Liver (tissue), 3 donors: Measurements from ENCODE around the gene HOXB9.

Experiments used
- CTCF ChIP-seq: fragments of 150-350 bp; IDR thresholded peaks from 2 replicates; pipeline ENCODE4 v1.5.1; 2017; ENCODE audit warnings: improper control_type of control experiment, low read depth, low read length; ENCODE audit not compliant: missing input control
- EGR1 ChIP-seq, 2 donors: IDR thresholded peaks; 2 replicates each; pipeline ENCODE4 v1.6.1; 2016 to 2018; ENCODE audit warnings: antibody characterized with exemption in 2 of 2, low read depth in 2 of 2
- FOXA1 ChIP-seq: IDR thresholded peaks from 2 replicates; pipeline ENCODE4 v1.6.1; 2016; ENCODE audit warnings: antibody characterized with exemption
- HNF4A ChIP-seq, 2 donors: conservative IDR thresholded peaks; 2 replicates each; pipeline ENCODE4 v1.6.1; 2016; ENCODE audit warnings: antibody characterized with exemption in 2 of 2, mild to moderate bottlenecking in 2 of 2
- JUND ChIP-seq, 2 donors: IDR thresholded peaks; 2 replicates each; pipeline ENCODE4 v1.6.1; 2016; ENCODE audit warnings: antibody characterized with exemption in 2 of 2
- MAX ChIP-seq: IDR thresholded peaks from 2 replicates; pipeline ENCODE4 v1.6.1; 2016; ENCODE audit warnings: antibody characterized with exemption
- NR2F2 ChIP-seq: IDR thresholded peaks from 2 replicates; pipeline ENCODE4 v1.6.1; 2016; ENCODE audit warnings: antibody characterized with exemption
- RAD21 ChIP-seq, 2 donors: IDR thresholded peaks; 2 replicates each; pipeline ENCODE4 v1.6.1; 2016; ENCODE audit warnings: antibody characterized with exemption in 2 of 2, mild to moderate bottlenecking in 2 of 2
- RXRA ChIP-seq, 2 donors: IDR thresholded peaks; 2 replicates each; pipeline ENCODE4 v1.6.1; 2017 to 2018; ENCODE audit warnings: antibody characterized with exemption in 2 of 2, mild to moderate bottlenecking in 1 of 2
- TAF1 ChIP-seq: conservative IDR thresholded peaks from 2 replicates; pipeline ENCODE4 v1.6.1; 2016; ENCODE audit warnings: antibody characterized with exemption, mild to moderate bottlenecking
- YY1 ChIP-seq: IDR thresholded peaks from 2 replicates; pipeline ENCODE4 v1.6.1; 2016; ENCODE audit warnings: antibody characterized with exemption, mild to moderate bottlenecking
- TF ChIP-seq, protein P1 (sequence below): IDR thresholded peaks from 2 replicates; pipeline ENCODE4 v1.6.1; 2016; ENCODE audit warnings: antibody characterized with exemption, mild to moderate bottlenecking
- TF ChIP-seq, protein P2 (sequence below): IDR thresholded peaks from 2 replicates; pipeline ENCODE4 v1.6.1; 2016; ENCODE audit warnings: antibody characterized with exemption
- donor health status: healthy.
- donor health status: healthy.

GRCh38 chr17:48579471-48579759, 46.7 kb downstream of the HOXB9 start:
- TF ChIP-seq TAF1 (no peak), JUND (IDR thresholded peaks at IDR 0.05) (no peak), CTCF (no peak), MAX (no peak), RAD21 (IDR thresholded peaks at IDR 0.05) (no peak), EGR1 (IDR thresholded peaks at IDR 0.05; ENCODE audit: low read depth in 2 of 2) (no peak), RXRA (IDR thresholded peaks at IDR 0.05) (no peak), HNF4A (conservative IDR thresholded peaks at IDR 0.05) (no peak), YY1 (no peak), FOXA1 (no peak), NR2F2 (no peak)
- TF ChIP-seq, protein P1, sequence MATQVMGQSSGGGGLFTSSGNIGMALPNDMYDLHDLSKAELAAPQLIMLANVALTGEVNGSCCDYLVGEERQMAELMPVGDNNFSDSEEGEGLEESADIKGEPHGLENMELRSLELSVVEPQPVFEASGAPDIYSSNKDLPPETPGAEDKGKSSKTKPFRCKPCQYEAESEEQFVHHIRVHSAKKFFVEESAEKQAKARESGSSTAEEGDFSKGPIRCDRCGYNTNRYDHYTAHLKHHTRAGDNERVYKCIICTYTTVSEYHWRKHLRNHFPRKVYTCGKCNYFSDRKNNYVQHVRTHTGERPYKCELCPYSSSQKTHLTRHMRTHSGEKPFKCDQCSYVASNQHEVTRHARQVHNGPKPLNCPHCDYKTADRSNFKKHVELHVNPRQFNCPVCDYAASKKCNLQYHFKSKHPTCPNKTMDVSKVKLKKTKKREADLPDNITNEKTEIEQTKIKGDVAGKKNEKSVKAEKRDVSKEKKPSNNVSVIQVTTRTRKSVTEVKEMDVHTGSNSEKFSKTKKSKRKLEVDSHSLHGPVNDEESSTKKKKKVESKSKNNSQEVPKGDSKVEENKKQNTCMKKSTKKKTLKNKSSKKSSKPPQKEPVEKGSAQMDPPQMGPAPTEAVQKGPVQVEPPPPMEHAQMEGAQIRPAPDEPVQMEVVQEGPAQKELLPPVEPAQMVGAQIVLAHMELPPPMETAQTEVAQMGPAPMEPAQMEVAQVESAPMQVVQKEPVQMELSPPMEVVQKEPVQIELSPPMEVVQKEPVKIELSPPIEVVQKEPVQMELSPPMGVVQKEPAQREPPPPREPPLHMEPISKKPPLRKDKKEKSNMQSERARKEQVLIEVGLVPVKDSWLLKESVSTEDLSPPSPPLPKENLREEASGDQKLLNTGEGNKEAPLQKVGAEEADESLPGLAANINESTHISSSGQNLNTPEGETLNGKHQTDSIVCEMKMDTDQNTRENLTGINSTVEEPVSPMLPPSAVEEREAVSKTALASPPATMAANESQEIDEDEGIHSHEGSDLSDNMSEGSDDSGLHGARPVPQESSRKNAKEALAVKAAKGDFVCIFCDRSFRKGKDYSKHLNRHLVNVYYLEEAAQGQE, result no peak
- TF ChIP-seq, protein P2, sequence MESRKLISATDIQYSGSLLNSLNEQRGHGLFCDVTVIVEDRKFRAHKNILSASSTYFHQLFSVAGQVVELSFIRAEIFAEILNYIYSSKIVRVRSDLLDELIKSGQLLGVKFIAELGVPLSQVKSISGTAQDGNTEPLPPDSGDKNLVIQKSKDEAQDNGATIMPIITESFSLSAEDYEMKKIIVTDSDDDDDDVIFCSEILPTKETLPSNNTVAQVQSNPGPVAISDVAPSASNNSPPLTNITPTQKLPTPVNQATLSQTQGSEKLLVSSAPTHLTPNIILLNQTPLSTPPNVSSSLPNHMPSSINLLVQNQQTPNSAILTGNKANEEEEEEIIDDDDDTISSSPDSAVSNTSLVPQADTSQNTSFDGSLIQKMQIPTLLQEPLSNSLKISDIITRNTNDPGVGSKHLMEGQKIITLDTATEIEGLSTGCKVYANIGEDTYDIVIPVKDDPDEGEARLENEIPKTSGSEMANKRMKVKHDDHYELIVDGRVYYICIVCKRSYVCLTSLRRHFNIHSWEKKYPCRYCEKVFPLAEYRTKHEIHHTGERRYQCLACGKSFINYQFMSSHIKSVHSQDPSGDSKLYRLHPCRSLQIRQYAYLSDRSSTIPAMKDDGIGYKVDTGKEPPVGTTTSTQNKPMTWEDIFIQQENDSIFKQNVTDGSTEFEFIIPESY, result no peak
